Right lobe of liver (tissue), 4 donors: ENCODE results near the gene S100PBP.

Experiments used
- CTCF ChIP-seq, 4 donors: fragments of 200-600 bp in 3 of 4; fragments of 450-650 bp in 1 of 4; IDR thresholded peaks; one replicate each; pipeline versions ENCODE4 v1.5.1 to v1.8.0; 2016 to 2022; ENCODE audit warnings: antibody characterized with exemption in 4 of 4, mild to moderate bottlenecking in 2 of 4
- POLR2A ChIP-seq: fragments of 450-650 bp; IDR thresholded peaks from one replicate; pipeline ENCODE4 v1.6.1; 2017; ENCODE audit warnings: antibody characterized with exemption, mild to moderate bottlenecking
- donor health status: DM: no; HTN: no; CAD: no.
- donor health status: DM: no; HTN: no; CAD: no.
- donor health status: DM: no; HTN: yes; CAD: no.

GRCh38 chr1:32873484-32873883 lies 56.0 kb downstream of the S100PBP start:
- no peak for TF ChIP-seq CTCF (IDR thresholded peaks at IDR 0.05)
- TF ChIP-seq POLR2A: no peak
